Mesenchymal stem cell (in vitro differentiated cells and primary cell): ENCODE data around the gene SERINC5.

Source experiments
- DNase-seq: peaks from one replicate; pipeline ENCODE4 v3.0.0-alpha.2; 2013
- H2AFZ ChIP-seq: one replicate; pipeline ENCODE4 v1.6.1; 2013; ENCODE audit warnings: low read depth, mild to moderate bottlenecking, control low read depth, inconsistent platforms, low read length, moderate library complexity
- H2AK5ac ChIP-seq: 2 replicates; pipeline ENCODE4 v1.6.1; 2013; ENCODE audit warnings: low read length, moderate library complexity, mild to moderate bottlenecking, inconsistent platforms; ENCODE audit not compliant: severe bottlenecking
- H2BK120ac ChIP-seq: one replicate; pipeline ENCODE4 v1.6.1; 2013; ENCODE audit warnings: low read depth, mild to moderate bottlenecking, inconsistent platforms, low read length, moderate library complexity
- H2BK12ac ChIP-seq, 2 experiments: one replicate each; pipeline ENCODE4 v1.6.1; 2013; ENCODE audit warnings: inconsistent platforms in 2 of 2, low read length in 2 of 2, mild to moderate bottlenecking in 2 of 2, moderate library complexity in 2 of 2, control low read depth in 1 of 2
- H2BK15ac ChIP-seq: one replicate; pipeline ENCODE4 v1.6.1; 2013; ENCODE audit warnings: mild to moderate bottlenecking, low read depth, inconsistent platforms; ENCODE audit not compliant: poor library complexity, severe bottlenecking
- H2BK5ac ChIP-seq: 2 replicates; pipeline ENCODE4 v1.6.1; 2013; ENCODE audit warnings: low read depth, mild to moderate bottlenecking, low read length, control low read depth, inconsistent platforms; ENCODE audit not compliant: poor library complexity, severe bottlenecking
- H3K14ac ChIP-seq, 2 experiments: one replicate each; pipeline ENCODE4 v1.6.1; 2013; ENCODE audit warnings: inconsistent platforms in 2 of 2, low read length in 2 of 2, control low read depth in 1 of 2, mild to moderate bottlenecking in 1 of 2, moderate library complexity in 1 of 2
- H3K18ac ChIP-seq, 2 experiments: one replicate each; pipeline ENCODE4 v1.6.1; 2013; ENCODE audit warnings: inconsistent platforms in 2 of 2, low read length in 2 of 2, control low read depth in 1 of 2, low read depth in 1 of 2, mild to moderate bottlenecking in 1 of 2
- H3K23ac ChIP-seq, 2 experiments: one replicate each; pipeline ENCODE4 v1.6.1; 2013; ENCODE audit warnings: inconsistent platforms in 2 of 2, low read length in 2 of 2, mild to moderate bottlenecking in 2 of 2, moderate library complexity in 2 of 2, control low read depth in 1 of 2
- H3K27ac ChIP-seq: 2 replicates; pipeline ENCODE4 v1.5.1; 2013; ENCODE audit warnings: mild to moderate bottlenecking, moderate library complexity, low read length, control low read depth, inconsistent platforms; ENCODE audit not compliant: poor library complexity, severe bottlenecking
- H3K27me3 ChIP-seq, 2 experiments: 2 replicates each; pipeline versions ENCODE4 v1.6.1 to v1.7.0; 2013; ENCODE audit warnings: low read length in 2 of 2, mild to moderate bottlenecking in 2 of 2, moderate library complexity in 2 of 2, control low read depth in 1 of 2, inconsistent platforms in 1 of 2; ENCODE audit not compliant: control insufficient read depth in 1 of 2, insufficient read depth in 1 of 2
- H3K36me3 ChIP-seq, 2 experiments: 2 replicates each; pipeline versions ENCODE4 v1.6.1 to v1.7.0; 2013; ENCODE audit warnings: low read length in 2 of 2, control low read depth in 1 of 2, inconsistent platforms in 1 of 2, low read depth in 1 of 2, mild to moderate bottlenecking in 1 of 2; ENCODE audit not compliant: insufficient read depth in 2 of 2, control insufficient read depth in 1 of 2
- H3K4ac ChIP-seq, 2 experiments: one replicate each; pipeline ENCODE4 v1.6.1; 2013; ENCODE audit warnings: inconsistent platforms in 2 of 2, low read length in 2 of 2, mild to moderate bottlenecking in 2 of 2, moderate library complexity in 2 of 2, control low read depth in 1 of 2, low read depth in 1 of 2
- H3K4me1 ChIP-seq: 2 replicates; pipeline ENCODE4 v1.6.1; 2013; ENCODE audit warnings: low read depth, low read length, control low read depth; ENCODE audit not compliant: control insufficient read depth, insufficient read depth
- H3K4me2 ChIP-seq: 2 replicates; pipeline ENCODE4 v1.6.1; 2013; ENCODE audit warnings: low read length, mild to moderate bottlenecking, inconsistent platforms; ENCODE audit not compliant: poor library complexity, severe bottlenecking
- H3K4me3 ChIP-seq, 2 experiments: 2 replicates each; pipeline versions ENCODE4 v1.5.1 to v1.7.0; 2013; ENCODE audit warnings: low read length in 2 of 2, mild to moderate bottlenecking in 2 of 2, control low read depth in 1 of 2, low read depth in 1 of 2; ENCODE audit not compliant: insufficient read depth in 1 of 2
- H3K79me1 ChIP-seq: replicated peaks from 2 replicates; pipeline ENCODE4 v1.6.1; 2013; ENCODE audit warnings: mild to moderate bottlenecking, control low read depth, low read length, inconsistent platforms; ENCODE audit not compliant: poor library complexity, severe bottlenecking
- H3K9ac ChIP-seq: 2 replicates; pipeline ENCODE4 v1.7.0; 2013; ENCODE audit warnings: mild to moderate bottlenecking, low read length, moderate library complexity
- H3K9me3 ChIP-seq: 2 replicates; pipeline ENCODE4 v1.7.0; 2013; ENCODE audit warnings: mild to moderate bottlenecking, low read length; ENCODE audit not compliant: control insufficient read depth
- H4K8ac ChIP-seq: one replicate; pipeline ENCODE4 v1.6.1; 2013; ENCODE audit warnings: inconsistent platforms, mild to moderate bottlenecking, low read length, moderate library complexity
- H4K91ac ChIP-seq: one replicate; pipeline ENCODE4 v1.6.1; 2013; ENCODE audit warnings: mild to moderate bottlenecking, low read length, inconsistent platforms
- WGBS: methylation state at CpG from one replicate; pipeline ENCODE4 v1.1.7; 2013; ENCODE audit warnings: mixed read lengths; 5-methylcytosine and 5-hydroxymethylcytosine counted together

Gene SERINC5

DNA sequence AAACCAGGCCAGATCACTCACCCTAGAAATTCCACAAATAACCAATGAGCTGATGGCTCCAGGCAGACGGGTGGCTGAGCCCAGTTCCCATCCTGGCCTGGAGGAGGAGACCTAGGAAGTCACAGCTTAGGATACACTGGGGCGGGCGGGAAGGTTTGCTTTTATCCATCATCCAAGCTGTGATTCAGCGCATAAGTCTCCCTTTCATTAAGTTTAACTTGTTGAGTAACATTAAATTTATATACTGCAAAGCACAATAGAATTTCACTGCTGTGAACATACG is 165.0 kb downstream of the SERINC5 start:
- H3K4me2 ChIP-seq = no peak overlapping the region
- H3K9me3 ChIP-seq = no peaks in the 10 kb centered on the region
- H2BK15ac ChIP-seq = no peak overlapping the region
- 98% methylated on average over 2 of the region's 5 CpGs for WGBS
- H2BK12ac ChIP-seq = no peak overlapping the region
- no peak for DNase-seq
- H2BK120ac ChIP-seq = no peak overlapping the region
- H2BK5ac ChIP-seq = no peak overlapping the region
- no peak overlapping the region for H4K91ac ChIP-seq
- H3K4ac ChIP-seq = no peak overlapping the region
- no peak overlapping the region for H3K23ac ChIP-seq
- H3K27me3 ChIP-seq = peaks cover 0 to 4% of the 10 kb centered on the region in 2 experiments
- H3K36me3 ChIP-seq = no peaks in the 10 kb centered on the region
- no peak overlapping the region for H2AFZ ChIP-seq
- H3K79me1 ChIP-seq = no peaks in the 10 kb centered on the region
- H3K4me3 ChIP-seq = no peak overlapping the region
- H3K27ac ChIP-seq = no peak overlapping the region
- H2AK5ac ChIP-seq = no peak overlapping the region
- no peak overlapping the region for H3K14ac ChIP-seq
- peaks cover 4% of the 10 kb centered on the region for H3K4me1 ChIP-seq
- H3K18ac ChIP-seq = no peak overlapping the region
- H3K9ac ChIP-seq = no peak overlapping the region
- no peak overlapping the region for H4K8ac ChIP-seq

DNA sequence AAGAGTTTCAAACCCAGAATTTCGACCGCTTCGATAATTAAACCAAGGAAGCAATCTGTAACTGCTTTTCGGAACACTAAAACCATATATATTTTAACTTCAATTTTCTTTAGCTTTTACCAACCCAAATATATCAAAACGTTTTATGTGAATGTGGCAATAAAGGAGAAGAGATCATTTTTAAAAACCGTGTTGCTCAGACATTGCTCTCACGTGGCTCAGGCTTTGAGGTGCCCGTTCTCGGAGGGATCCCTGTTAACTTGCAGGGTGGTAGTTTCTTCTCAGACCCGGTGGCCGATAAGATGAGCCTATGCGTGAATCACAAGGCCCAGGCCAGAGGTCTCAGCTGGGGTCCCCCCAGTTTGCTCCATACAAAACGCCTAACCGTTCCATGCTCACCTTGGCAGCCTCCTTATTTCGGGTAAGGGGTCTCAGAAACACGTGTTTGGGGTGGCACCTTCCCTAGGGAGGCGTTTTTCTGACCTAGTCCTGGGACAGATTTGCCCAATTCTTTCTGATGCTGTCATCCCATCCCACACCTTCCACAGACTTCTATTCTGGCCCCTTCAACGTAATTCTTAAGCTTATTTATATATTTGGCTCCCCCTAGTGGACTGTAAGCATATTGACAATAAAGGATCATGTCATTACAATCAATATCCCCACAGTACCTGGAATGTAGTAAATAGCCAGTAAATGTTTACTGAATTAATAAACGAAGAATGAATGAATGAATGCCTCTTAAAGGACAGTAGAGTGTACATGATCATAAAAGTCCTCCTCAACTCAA is 172.6 kb downstream of the SERINC5 start:
- Histone ChIP-seq H3K23ac (no peak overlapping the region), H3K9me3 (no peaks in the 10 kb centered on the region), H2AK5ac (no peak overlapping the region), H3K4me1 (peaks cover 2% of the 10 kb centered on the region), H3K4me2 (no peak overlapping the region), H4K8ac (no peak overlapping the region), H2BK15ac (no peak overlapping the region), H3K4me3 (peak overlapping the region in 1 of 2 experiments; percentile 71), H2BK12ac (no peak overlapping the region), H2BK5ac (no peak overlapping the region), H3K18ac (no peak overlapping the region), H2AFZ (no peak overlapping the region), H3K9ac (peak overlapping the region; percentile 85), H2BK120ac (no peak overlapping the region), H3K27ac (no peak overlapping the region), H3K79me1 (no peaks in the 10 kb centered on the region), H4K91ac (no peak overlapping the region), H3K4ac (no peak overlapping the region), H3K27me3 (peaks cover 8 to 9% of the 10 kb centered on the region in 2 experiments), H3K36me3 (no peaks in the 10 kb centered on the region), H3K14ac (no peak overlapping the region)
- DNase-seq = peak; percentile 63
- 59% methylated on average over 17 of the region's 19 CpGs for WGBS

DNA sequence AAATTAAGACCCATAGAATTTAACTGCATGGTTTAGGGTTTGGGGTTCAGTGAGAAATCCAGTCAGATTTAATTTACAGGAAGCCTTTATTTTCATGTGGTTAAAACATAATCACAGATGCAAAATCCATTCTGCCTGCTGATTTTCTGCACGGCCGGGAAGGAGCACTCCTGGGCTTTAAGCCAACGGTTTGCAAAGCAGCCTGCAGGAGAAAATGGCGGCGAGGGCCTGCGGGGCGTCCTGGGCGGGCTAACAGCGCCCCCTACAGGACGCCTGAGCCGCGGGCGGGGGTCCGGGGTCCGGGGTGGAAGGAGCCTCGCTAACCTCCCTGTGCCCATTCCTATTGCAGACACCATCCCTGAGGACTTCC is 173.1 kb downstream of the SERINC5 start:
- peak; percentile 41 for DNase-seq

DNA sequence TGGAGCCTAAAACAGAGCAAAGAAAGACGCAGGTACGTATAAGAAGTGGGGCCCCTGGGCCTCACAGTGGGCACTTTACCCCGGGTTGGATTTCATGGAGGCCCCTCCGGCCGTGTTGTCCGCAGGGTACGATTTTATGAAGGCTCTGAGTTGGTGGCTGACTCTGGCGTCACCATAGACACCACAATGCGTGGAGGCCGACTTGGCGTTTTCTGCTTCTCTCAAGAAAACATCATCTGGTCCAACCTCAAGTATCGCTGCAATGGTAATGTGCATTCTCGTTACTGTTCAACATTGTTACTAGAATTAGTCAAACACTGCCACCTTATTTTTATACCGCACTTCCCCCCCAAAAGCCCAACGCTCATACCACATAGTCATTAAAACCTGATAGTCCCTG is 173.6 kb downstream of the SERINC5 start:
- no peak overlapping the region for H3K14ac ChIP-seq
- H3K9me3 ChIP-seq = no peaks in the 10 kb centered on the region
- H2BK15ac ChIP-seq = no peak overlapping the region
- H3K36me3 ChIP-seq = no peaks in the 10 kb centered on the region
- H3K23ac ChIP-seq = no peak overlapping the region
- no peak overlapping the region for H4K8ac ChIP-seq
- peaks cover 9% of the 10 kb centered on the region in 2 experiments for H3K27me3 ChIP-seq
- H3K4me3 ChIP-seq = no peak overlapping the region
- H3K9ac ChIP-seq = peak overlapping the region; percentile 85
- H2BK12ac ChIP-seq = no peak overlapping the region
- no peak overlapping the region for H3K27ac ChIP-seq
- no peak overlapping the region for H2AK5ac ChIP-seq
- no peak overlapping the region for H2BK5ac ChIP-seq
- H4K91ac ChIP-seq = no peak overlapping the region
- no peak overlapping the region for H3K4ac ChIP-seq
- H2BK120ac ChIP-seq = no peak overlapping the region
- 97% methylated on average over 15 of the region's 15 CpGs for WGBS
- DNase-seq = no peak
- no peak overlapping the region for H3K18ac ChIP-seq
- no peak overlapping the region for H2AFZ ChIP-seq
- peaks cover 2% of the 10 kb centered on the region for H3K4me1 ChIP-seq
- no peak overlapping the region for H3K4me2 ChIP-seq
- H3K79me1 ChIP-seq = no peaks in the 10 kb centered on the region

More for the DNA sequence above, 173.1 kb downstream of the SERINC5 start:
- Histone ChIP-seq H3K18ac (no peak overlapping the region), H3K4me2 (no peak overlapping the region), H2AK5ac (no peak overlapping the region), H3K14ac (no peak overlapping the region), H4K91ac (no peak overlapping the region), H3K4ac (no peak overlapping the region), H3K27me3 (peaks cover 9% of the 10 kb centered on the region in 2 experiments), H3K27ac (no peak overlapping the region), H3K36me3 (no peaks in the 10 kb centered on the region), H2BK12ac (no peak overlapping the region), H2BK120ac (no peak overlapping the region), H3K4me3 (peak overlapping the region in 1 of 2 experiments; percentile 71), H3K9me3 (no peaks in the 10 kb centered on the region), H3K23ac (no peak overlapping the region), H3K9ac (peak overlapping the region; percentile 85), H3K4me1 (peaks cover 2% of the 10 kb centered on the region), H2AFZ (no peak overlapping the region), H4K8ac (no peak overlapping the region), H2BK5ac (no peak overlapping the region), H3K79me1 (no peaks in the 10 kb centered on the region), H2BK15ac (no peak overlapping the region)
- 10% methylated on average over 16 of the region's 16 CpGs for WGBS
